Cerebellar nuclear complex (tissue), 1 donor: ENCODE measurements around the gene DCAF11.
"Not testable (repeated sequence)": the region's sequence is repeated elsewhere in the genome, so short reads cannot be mapped to it uniquely, and the experiment has no call there.

Experiments
- DNase-seq, 2 experiments: peaks; one replicate each; lab custom pipeline; 2025; lab: John Stamatoyannopoulos, UW

Gene DCAF11

GRCh38 chr14:24096545-24097181, 17.9 kb upstream of the DCAF11 start:
- no peak for DNase-seq

GRCh38 chr14:24098229-24098926, 16.2 kb upstream of the DCAF11 start:
- DNase-seq, result no peak

- DNase-seq, result no peak
These were observed 15.4 kb upstream of the DCAF11 start for GRCh38 chr14:24098927-24099813.

GRCh38 chr14:24100197-24100981, 14.2 kb upstream of the DCAF11 start:
- no peak for DNase-seq

GRCh38 chr14:24100982-24101494, 13.5 kb upstream of the DCAF11 start:
- no peak for DNase-seq

GRCh38 chr14:24102357-24103048, 12.1 kb upstream of the DCAF11 start:
- DNase-seq, result no peak

- DNase-seq, result no peak
These were observed 11.1 kb upstream of the DCAF11 start for GRCh38 chr14:24103451-24103850.

- not testable (repeated sequence) for DNase-seq
These were observed 8.9 kb upstream of the DCAF11 start for GRCh38 chr14:24105609-24106239.

- no peak for DNase-seq
These were observed 7.8 kb upstream of the DCAF11 start for GRCh38 chr14:24106672-24107271.

- no peak for DNase-seq
These were observed 6.2 kb upstream of the DCAF11 start for GRCh38 chr14:24108336-24108874.

GRCh38 chr14:24110060-24110459, 4.5 kb upstream of the DCAF11 start:
- DNase-seq, result no peak

GRCh38 chr14:24110523-24110922, 4.1 kb upstream of the DCAF11 start:
- no peak for DNase-seq

GRCh38 chr14:24113379-24113800, 1.2 kb upstream of the DCAF11 start:
- no peak for DNase-seq

GRCh38 chr14:24113801-24114531, 611 bp upstream of the DCAF11 start:
- DNase-seq, result peak in 1 of 2 experiments; percentile 80

- no peak for DNase-seq
These were observed 998 bp downstream of the DCAF11 start for GRCh38 chr14:24115422-24116127.

GRCh38 chr14:24116128-24116814, 1.7 kb downstream of the DCAF11 start:
- DNase-seq, result no peak

GRCh38 chr14:24117179-24117578, 2.6 kb downstream of the DCAF11 start:
- DNase-seq, result no peak

GRCh38 chr14:24119691-24120090, 5.1 kb downstream of the DCAF11 start:
- DNase-seq, result no peak
